A673 (cell line): ENCODE results near the gene CENPL.

Experiments
- CTCF ChIP-seq: fragments of 300-800, 200-600 bp; sonication (generic); conservative IDR thresholded peaks from 2 replicates; pipeline ENCODE4 v1.5.1; 2017; ENCODE audit warnings: low read depth, mild to moderate bottlenecking, antibody characterized with exemption, low read length, moderate library complexity, mixed read lengths
- EZH2 ChIP-seq: fragments of 200-600 bp; sonication (generic); IDR thresholded peaks from 2 replicates; pipeline ENCODE4 v1.6.1; 2017; ENCODE audit warnings: borderline replicate concordance, low read depth, mild to moderate bottlenecking, mixed read lengths, antibody characterized with exemption, low read length; ENCODE audit not compliant: poor library complexity, severe bottlenecking

- no peak for TF ChIP-seq CTCF
- no peak for TF ChIP-seq EZH2
These were observed 46.4 kb upstream of the CENPL start for GRCh38 chr1:173871091-173871490.
